Hepatocyte (in vitro differentiated cells): ENCODE results near the gene C14orf180. TPM values are rescaled to one million over a fixed set of nuclear protein-coding genes. Genes with fewer than 3 reads are reported as not detected.

Experiments used
- DNase-seq: peaks from one replicate; pipeline ENCODE4 v3.0.0-alpha.2; 2016; ENCODE audit warnings: low spot score
- H2AFZ ChIP-seq: fragments of 200-600 bp; sonication (generic); 2 replicates; pipeline ENCODE4 v1.6.0; 2016; ENCODE audit warnings: antibody characterized with exemption, mild to moderate bottlenecking
- H3K27ac ChIP-seq: fragments of 200-600 bp; sonication (generic); 2 replicates; pipeline ENCODE4 v1.5.1; 2016; ENCODE audit warnings: mild to moderate bottlenecking
- H3K27me3 ChIP-seq: fragments of 200-600 bp; sonication (generic); 2 replicates; pipeline ENCODE4 v1.6.1; 2016
- H3K36me3 ChIP-seq: fragments of 200-600 bp; sonication (generic); replicated peaks from 2 replicates; pipeline ENCODE4 v1.5.1; 2016; ENCODE audit warnings: low read depth; ENCODE audit not compliant: insufficient read depth
- H3K4me1 ChIP-seq: fragments of 200-600 bp; sonication (generic); 2 replicates; pipeline ENCODE4 v1.5.1; 2016; ENCODE audit warnings: mild to moderate bottlenecking, moderate library complexity; ENCODE audit not compliant: insufficient read depth
- H3K4me2 ChIP-seq: fragments of 200-600 bp; sonication (generic); 2 replicates; pipeline ENCODE4 v1.6.0; 2016
- H3K4me3 ChIP-seq: fragments of 200-600 bp; sonication (generic); 2 replicates; pipeline ENCODE4 v1.5.1; 2016; ENCODE audit warnings: mild to moderate bottlenecking
- H3K79me2 ChIP-seq: fragments of 200-600 bp; sonication (generic); 2 replicates; pipeline ENCODE4 v1.6.0; 2017; ENCODE audit warnings: mild to moderate bottlenecking
- H3K9me2 ChIP-seq: fragments of 200-600 bp; sonication (generic); replicated peaks from 2 replicates; pipeline ENCODE4 v1.6.0; 2017; ENCODE audit warnings: mild to moderate bottlenecking; ENCODE audit not compliant: insufficient read depth
- H3K9me3 ChIP-seq: fragments of 200-600 bp; sonication (generic); 2 replicates; pipeline ENCODE4 v1.5.1; 2016; ENCODE audit warnings: low read depth, mild to moderate bottlenecking
- H4K20me1 ChIP-seq: fragments of 200-600 bp; sonication (generic); 2 replicates; pipeline ENCODE4 v1.6.0; 2016; ENCODE audit warnings: mild to moderate bottlenecking; ENCODE audit not compliant: insufficient read depth, poor library complexity, severe bottlenecking
- EZH2 ChIP-seq: fragments of 200-600 bp; sonication (generic); IDR thresholded peaks from 2 replicates; pipeline ENCODE4 v1.6.1; 2016; ENCODE audit warnings: antibody characterized with exemption, mild to moderate bottlenecking, borderline replicate concordance
- EZH2phosphoT487 ChIP-seq: fragments of 200-600 bp; sonication (generic); IDR thresholded peaks from one replicate; pipeline ENCODE4 v1.6.1; 2018; ENCODE audit warnings: antibody characterized with exemption, mild to moderate bottlenecking, low read depth, moderate library complexity; ENCODE audit not compliant: unreplicated experiment, severe bottlenecking
- WGBS: methylation state at CpG from one replicate; pipeline ENCODE4 v1.1.6; 2016; ENCODE audit warnings: low lambda C conversion rate; ENCODE audit errors: missing lambda C conversion rate; 5-methylcytosine and 5-hydroxymethylcytosine counted together
- polyA plus RNA-seq: library from polyadenylated mRNA; unstranded; fragments of >200 nt; fragmentation: Nextera tagmentation; extraction: Ambion mirVana; gene quantifications from 2 replicates; pipeline ENCODE4 v1.2.1, GENCODE V29; 2016
- total RNA-seq: library from RNA; depleted of rRNA; stranded (reverse); fragments of >200 nt; gene quantifications from 2 replicates; pipeline ENCODE4 v1.2.3, GENCODE V29; 2014
- TF ChIP-seq, protein P1 (sequence below): fragments of 200-600 bp; sonication (generic); IDR thresholded peaks from 2 replicates; pipeline ENCODE4 v1.5.1; 2016; ENCODE audit warnings: antibody characterized with exemption, mild to moderate bottlenecking; ENCODE audit not compliant: poor library complexity

C14orf180 gene
- total and polyA plus RNA-seq, 2 experiments from 2014 or later, result 1.1 to 1.2 TPM

- H3K9me2 ChIP-seq, result no peaks in the 10 kb centered on the region
- H3K27me3 ChIP-seq, result peaks cover 3% of the 10 kb centered on the region
- no peaks in the 10 kb centered on the region for H3K79me2 ChIP-seq
- peaks cover 4% of the 10 kb centered on the region for H3K4me1 ChIP-seq
- H3K27ac ChIP-seq, result no peak overlapping the region
- no peak for TF ChIP-seq EZH2phosphoT487
- no peak for TF ChIP-seq EZH2
- TF ChIP-seq, protein P1, sequence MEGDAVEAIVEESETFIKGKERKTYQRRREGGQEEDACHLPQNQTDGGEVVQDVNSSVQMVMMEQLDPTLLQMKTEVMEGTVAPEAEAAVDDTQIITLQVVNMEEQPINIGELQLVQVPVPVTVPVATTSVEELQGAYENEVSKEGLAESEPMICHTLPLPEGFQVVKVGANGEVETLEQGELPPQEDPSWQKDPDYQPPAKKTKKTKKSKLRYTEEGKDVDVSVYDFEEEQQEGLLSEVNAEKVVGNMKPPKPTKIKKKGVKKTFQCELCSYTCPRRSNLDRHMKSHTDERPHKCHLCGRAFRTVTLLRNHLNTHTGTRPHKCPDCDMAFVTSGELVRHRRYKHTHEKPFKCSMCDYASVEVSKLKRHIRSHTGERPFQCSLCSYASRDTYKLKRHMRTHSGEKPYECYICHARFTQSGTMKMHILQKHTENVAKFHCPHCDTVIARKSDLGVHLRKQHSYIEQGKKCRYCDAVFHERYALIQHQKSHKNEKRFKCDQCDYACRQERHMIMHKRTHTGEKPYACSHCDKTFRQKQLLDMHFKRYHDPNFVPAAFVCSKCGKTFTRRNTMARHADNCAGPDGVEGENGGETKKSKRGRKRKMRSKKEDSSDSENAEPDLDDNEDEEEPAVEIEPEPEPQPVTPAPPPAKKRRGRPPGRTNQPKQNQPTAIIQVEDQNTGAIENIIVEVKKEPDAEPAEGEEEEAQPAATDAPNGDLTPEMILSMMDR, result no peak
- H2AFZ ChIP-seq, result no peak overlapping the region
- 94% methylated on average over 12 of the region's 12 CpGs for WGBS
- no peaks in the 10 kb centered on the region for H3K9me3 ChIP-seq
- no peaks in the 10 kb centered on the region for H4K20me1 ChIP-seq
- no peak overlapping the region for H3K4me3 ChIP-seq
- H3K4me2 ChIP-seq, result no peak overlapping the region
- DNase-seq, result no peak
- no peaks in the 10 kb centered on the region for H3K36me3 ChIP-seq
Observed at GRCh38 chr14:104598910-104599273, 19.3 kb downstream of the C14orf180 start.

- 92% methylated on average over 7 of the region's 7 CpGs for WGBS
- H3K27me3 ChIP-seq, result peaks cover 9% of the 10 kb centered on the region
- no peaks in the 10 kb centered on the region for H3K79me2 ChIP-seq
- no peak for DNase-seq
- TF ChIP-seq EZH2 (no peak), EZH2phosphoT487 (no peak)
- TF ChIP-seq, protein P1, result no peak
- H3K9me3 ChIP-seq, result no peaks in the 10 kb centered on the region
- no peak overlapping the region for H3K27ac ChIP-seq
- no peak overlapping the region for H3K4me3 ChIP-seq
- H4K20me1 ChIP-seq, result no peaks in the 10 kb centered on the region
- no peak overlapping the region for H2AFZ ChIP-seq
- H3K36me3 ChIP-seq, result no peaks in the 10 kb centered on the region
- no peak overlapping the region for H3K4me2 ChIP-seq
- peaks cover 5% of the 10 kb centered on the region for H3K4me1 ChIP-seq
- no peaks in the 10 kb centered on the region for H3K9me2 ChIP-seq
Observed at GRCh38 chr14:104599446-104599845, 19.9 kb downstream of the C14orf180 start.

- DNase-seq, result peak; percentile 45
- Histone ChIP-seq H3K4me3 (no peak overlapping the region), H3K4me2 (no peak overlapping the region), H3K27ac (no peak overlapping the region), H2AFZ (no peak overlapping the region), H4K20me1 (no peaks in the 10 kb centered on the region), H3K36me3 (no peaks in the 10 kb centered on the region), H3K9me3 (no peaks in the 10 kb centered on the region), H3K79me2 (no peaks in the 10 kb centered on the region), H3K4me1 (peaks cover 5% of the 10 kb centered on the region), H3K9me2 (no peaks in the 10 kb centered on the region), H3K27me3 (peaks cover 13% of the 10 kb centered on the region)
- TF ChIP-seq EZH2phosphoT487 (no peak), EZH2 (no peak)
- TF ChIP-seq, protein P1, result no peak
- 53% methylated on average over 14 of the region's 14 CpGs for WGBS
Observed at GRCh38 chr14:104600141-104600643, 20.6 kb downstream of the C14orf180 start.
